ENCODE results near the gene PODXL2.

Gene PODXL2

GRCh38 chr3:127670229-127670559, 41.2 kb downstream of the PODXL2 start:
- TF ChIP-seq, protein P1, sequence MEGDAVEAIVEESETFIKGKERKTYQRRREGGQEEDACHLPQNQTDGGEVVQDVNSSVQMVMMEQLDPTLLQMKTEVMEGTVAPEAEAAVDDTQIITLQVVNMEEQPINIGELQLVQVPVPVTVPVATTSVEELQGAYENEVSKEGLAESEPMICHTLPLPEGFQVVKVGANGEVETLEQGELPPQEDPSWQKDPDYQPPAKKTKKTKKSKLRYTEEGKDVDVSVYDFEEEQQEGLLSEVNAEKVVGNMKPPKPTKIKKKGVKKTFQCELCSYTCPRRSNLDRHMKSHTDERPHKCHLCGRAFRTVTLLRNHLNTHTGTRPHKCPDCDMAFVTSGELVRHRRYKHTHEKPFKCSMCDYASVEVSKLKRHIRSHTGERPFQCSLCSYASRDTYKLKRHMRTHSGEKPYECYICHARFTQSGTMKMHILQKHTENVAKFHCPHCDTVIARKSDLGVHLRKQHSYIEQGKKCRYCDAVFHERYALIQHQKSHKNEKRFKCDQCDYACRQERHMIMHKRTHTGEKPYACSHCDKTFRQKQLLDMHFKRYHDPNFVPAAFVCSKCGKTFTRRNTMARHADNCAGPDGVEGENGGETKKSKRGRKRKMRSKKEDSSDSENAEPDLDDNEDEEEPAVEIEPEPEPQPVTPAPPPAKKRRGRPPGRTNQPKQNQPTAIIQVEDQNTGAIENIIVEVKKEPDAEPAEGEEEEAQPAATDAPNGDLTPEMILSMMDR (IDR thresholded peaks at IDR 0.05; ENCODE audit: low read depth, low read length), result no peak
- no peak for TF ChIP-seq EZH2phosphoT487 (IDR thresholded peaks at IDR 0.05; ENCODE audit: low read depth)
- H3K79me2 ChIP-seq (ENCODE audit: low read length), result peaks cover 17% of the 10 kb centered on the region
- peaks cover 12% of the 10 kb centered on the region for H3K4me1 ChIP-seq (ENCODE audit: low read length)
- no peak overlapping the region for H2AFZ ChIP-seq (ENCODE audit: low read depth, low read length)
- H4K20me1 ChIP-seq (ENCODE audit: insufficient read depth, low read length), result no peaks in the 10 kb centered on the region
- H3K9ac ChIP-seq (ENCODE audit: low read length), result no peak overlapping the region
- H3K36me3 ChIP-seq (replicated peaks; ENCODE audit: low read depth, low read length), result no peaks in the 10 kb centered on the region
- H3K27me3 ChIP-seq (ENCODE audit: low read depth, low read length), result peaks cover 7% of the 10 kb centered on the region
- H3K4me3 ChIP-seq (ENCODE audit: low read length), result no peak overlapping the region
- no peak overlapping the region for H3K4me2 ChIP-seq (ENCODE audit: low read length)
- H3K9me3 ChIP-seq (ENCODE audit: insufficient read depth, low read length), result no peaks in the 10 kb centered on the region
- H3K27ac ChIP-seq (ENCODE audit: low read length), result no peak overlapping the region

DNA sequence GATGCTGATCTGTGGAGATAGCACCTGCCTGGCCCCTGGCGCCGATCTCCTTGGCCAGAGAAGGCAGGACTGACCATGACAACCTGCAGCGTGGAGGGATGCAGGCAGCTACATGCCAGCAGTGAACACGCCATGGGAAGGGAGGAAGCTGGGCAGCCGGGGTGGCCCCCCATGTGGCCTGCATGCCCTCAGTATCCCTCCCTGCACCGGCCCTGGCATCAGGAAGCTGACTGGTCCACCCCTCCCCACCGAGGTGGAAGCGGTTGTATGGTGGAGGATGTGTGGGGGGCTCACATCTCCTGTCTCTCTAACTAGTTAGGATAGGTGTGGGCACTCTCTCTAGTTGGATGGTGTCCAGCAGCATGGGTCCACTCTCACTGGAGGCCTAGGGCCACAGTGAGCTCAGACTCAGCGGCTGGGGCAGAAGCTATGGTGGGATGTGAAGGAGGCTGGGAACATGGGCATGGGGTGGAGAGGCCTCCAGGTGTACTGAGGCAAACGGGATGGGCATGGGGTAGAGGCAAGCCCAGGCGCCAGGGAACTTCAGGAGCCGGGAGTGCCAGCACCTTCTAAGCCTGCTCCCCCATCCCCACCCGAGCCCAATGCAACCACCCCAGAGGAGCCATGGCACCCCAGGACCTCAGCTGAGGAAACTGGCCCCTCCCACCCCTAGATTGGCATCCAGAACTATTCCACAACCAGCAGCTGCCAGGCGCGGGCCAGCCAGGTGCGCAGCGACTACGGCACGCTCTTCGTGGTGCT, 42.0 kb downstream of the PODXL2 start:
- H3K27ac ChIP-seq (ENCODE audit: low read length), result no peak overlapping the region
- H3K79me2 ChIP-seq (ENCODE audit: low read length), result peaks cover 17% of the 10 kb centered on the region
- H3K4me2 ChIP-seq (ENCODE audit: low read length), result peak overlapping the region; percentile 88
- H3K27me3 ChIP-seq (ENCODE audit: low read depth, low read length), result no peaks in the 10 kb centered on the region
- H4K20me1 ChIP-seq (ENCODE audit: insufficient read depth, low read length), result no peaks in the 10 kb centered on the region
- H3K9me3 ChIP-seq (ENCODE audit: insufficient read depth, low read length), result no peaks in the 10 kb centered on the region
- H3K36me3 ChIP-seq (replicated peaks; ENCODE audit: low read depth, low read length), result no peaks in the 10 kb centered on the region
- TF ChIP-seq, protein P1 (IDR thresholded peaks at IDR 0.05; ENCODE audit: low read depth, low read length), result no peak
- no peak for TF ChIP-seq EZH2phosphoT487 (IDR thresholded peaks at IDR 0.05; ENCODE audit: low read depth)
- H3K9ac ChIP-seq (ENCODE audit: low read length), result peak overlapping the region; percentile 94
- peak overlapping the region; percentile 95 for H3K4me3 ChIP-seq (ENCODE audit: low read length)
- no peak overlapping the region for H2AFZ ChIP-seq (ENCODE audit: low read depth, low read length)
- peaks cover 12% of the 10 kb centered on the region for H3K4me1 ChIP-seq (ENCODE audit: low read length)

- Histone ChIP-seq H3K4me1 (ENCODE audit: low read length) (peaks cover 12% of the 10 kb centered on the region), H4K20me1 (ENCODE audit: insufficient read depth, low read length) (no peaks in the 10 kb centered on the region), H3K9me3 (ENCODE audit: insufficient read depth, low read length) (no peaks in the 10 kb centered on the region), H3K4me3 (ENCODE audit: low read length) (peak overlapping the region; percentile 95), H3K4me2 (ENCODE audit: low read length) (peak overlapping the region; percentile 88), H3K36me3 (replicated peaks; ENCODE audit: low read depth, low read length) (no peaks in the 10 kb centered on the region), H3K27me3 (ENCODE audit: low read depth, low read length) (no peaks in the 10 kb centered on the region), H3K79me2 (ENCODE audit: low read length) (peaks cover 17% of the 10 kb centered on the region), H3K9ac (ENCODE audit: low read length) (peak overlapping the region; percentile 94), H2AFZ (ENCODE audit: low read depth, low read length) (no peak overlapping the region), H3K27ac (ENCODE audit: low read length) (peak overlapping the region; percentile 50)
- TF ChIP-seq EZH2phosphoT487 (IDR thresholded peaks at IDR 0.05; ENCODE audit: low read depth), result no peak
- TF ChIP-seq, protein P1 (IDR thresholded peaks at IDR 0.05; ENCODE audit: low read depth, low read length), result no peak
Measured at GRCh38 chr3:127671523-127672428, 42.8 kb downstream of the PODXL2 start.

All from OCI-LY3 (cell line).